Measurements from ENCODE around the gene ACTR1B.
"Not testable (repeated sequence)": the region's sequence is repeated elsewhere in the genome, so short reads cannot be mapped to it uniquely, and the experiment has no call there.

The ACTR1B gene

DNA sequence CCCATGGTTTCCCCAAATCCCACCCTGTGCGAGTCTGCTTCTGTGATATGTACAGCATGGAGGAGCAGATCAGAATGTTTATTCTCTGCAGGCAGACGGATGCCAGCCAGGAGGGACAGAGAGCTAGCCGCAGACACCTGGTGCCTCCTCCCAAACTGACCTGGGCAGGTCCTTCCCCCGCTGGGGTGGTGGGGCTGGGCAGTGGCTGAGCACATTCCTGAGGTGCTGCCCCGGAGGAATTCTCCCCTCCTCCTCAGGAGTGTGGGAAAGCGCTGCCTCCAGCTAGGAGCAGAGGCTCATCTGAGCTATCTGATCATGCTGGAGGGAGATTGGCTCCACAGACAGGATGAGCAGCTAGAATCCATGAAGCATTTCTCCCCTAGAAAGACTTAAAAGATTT lies 27.3 kb upstream of the ACTR1B start:
- DNase-seq (ENCODE audit: low read depth), result no peak
- H3K4me3 ChIP-seq (ENCODE audit: low read depth, low read length), result no peak overlapping the region
- TF ChIP-seq, protein P1, sequence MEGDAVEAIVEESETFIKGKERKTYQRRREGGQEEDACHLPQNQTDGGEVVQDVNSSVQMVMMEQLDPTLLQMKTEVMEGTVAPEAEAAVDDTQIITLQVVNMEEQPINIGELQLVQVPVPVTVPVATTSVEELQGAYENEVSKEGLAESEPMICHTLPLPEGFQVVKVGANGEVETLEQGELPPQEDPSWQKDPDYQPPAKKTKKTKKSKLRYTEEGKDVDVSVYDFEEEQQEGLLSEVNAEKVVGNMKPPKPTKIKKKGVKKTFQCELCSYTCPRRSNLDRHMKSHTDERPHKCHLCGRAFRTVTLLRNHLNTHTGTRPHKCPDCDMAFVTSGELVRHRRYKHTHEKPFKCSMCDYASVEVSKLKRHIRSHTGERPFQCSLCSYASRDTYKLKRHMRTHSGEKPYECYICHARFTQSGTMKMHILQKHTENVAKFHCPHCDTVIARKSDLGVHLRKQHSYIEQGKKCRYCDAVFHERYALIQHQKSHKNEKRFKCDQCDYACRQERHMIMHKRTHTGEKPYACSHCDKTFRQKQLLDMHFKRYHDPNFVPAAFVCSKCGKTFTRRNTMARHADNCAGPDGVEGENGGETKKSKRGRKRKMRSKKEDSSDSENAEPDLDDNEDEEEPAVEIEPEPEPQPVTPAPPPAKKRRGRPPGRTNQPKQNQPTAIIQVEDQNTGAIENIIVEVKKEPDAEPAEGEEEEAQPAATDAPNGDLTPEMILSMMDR (IDR thresholded peaks at IDR 0.05; ENCODE audit: low read depth, low read length, missing control alignments), result no peak
- in situ Hi-C loops (cut with HindIII; ENCODE audit: low sequenced_read_pairs), result no loop called here

DNA sequence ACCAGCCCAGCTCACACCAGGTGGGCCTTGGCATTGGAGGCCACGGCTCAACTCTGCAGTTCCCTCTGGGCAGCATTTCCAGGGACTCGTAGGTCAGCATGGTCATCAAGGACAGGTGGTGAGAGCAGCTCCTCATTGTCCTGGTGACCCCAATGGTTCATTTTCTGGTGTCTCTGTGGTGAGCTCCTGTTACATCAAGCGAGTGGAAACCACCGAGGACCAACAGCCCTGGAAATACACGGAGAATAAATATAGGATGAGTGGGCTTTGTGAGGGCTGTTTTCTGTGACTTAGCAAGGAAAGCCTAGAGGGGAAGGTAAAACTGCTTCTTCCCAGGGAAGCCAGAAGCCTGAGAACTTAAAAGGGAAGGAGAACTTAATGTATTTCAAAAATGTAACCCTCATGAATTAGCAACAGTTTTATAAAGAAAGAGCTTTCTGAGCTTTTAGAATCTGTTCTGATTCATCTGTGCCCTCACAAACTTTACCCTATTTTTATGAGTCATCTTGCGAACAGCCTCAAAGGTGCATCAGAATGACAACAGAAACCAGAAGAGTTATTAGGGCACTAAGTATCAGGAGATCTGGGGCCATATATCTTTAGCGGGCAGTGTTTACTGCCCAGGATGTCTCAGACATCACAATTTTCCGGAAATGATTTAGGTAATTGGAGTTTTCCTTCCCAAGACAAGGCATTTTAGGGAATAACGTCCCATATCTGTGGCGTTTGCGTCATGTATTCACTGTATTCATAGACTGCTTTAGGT lies 24.4 kb upstream of the ACTR1B start:
- no peak for DNase-seq (ENCODE audit: low read depth)
- TF ChIP-seq, protein P1 (IDR thresholded peaks at IDR 0.05; ENCODE audit: low read depth, low read length, missing control alignments), result no peak
- in situ Hi-C loops (cut with HindIII; ENCODE audit: low sequenced_read_pairs), result no loop called here
- H3K4me3 ChIP-seq (ENCODE audit: low read depth, low read length), result no peak overlapping the region

DNA sequence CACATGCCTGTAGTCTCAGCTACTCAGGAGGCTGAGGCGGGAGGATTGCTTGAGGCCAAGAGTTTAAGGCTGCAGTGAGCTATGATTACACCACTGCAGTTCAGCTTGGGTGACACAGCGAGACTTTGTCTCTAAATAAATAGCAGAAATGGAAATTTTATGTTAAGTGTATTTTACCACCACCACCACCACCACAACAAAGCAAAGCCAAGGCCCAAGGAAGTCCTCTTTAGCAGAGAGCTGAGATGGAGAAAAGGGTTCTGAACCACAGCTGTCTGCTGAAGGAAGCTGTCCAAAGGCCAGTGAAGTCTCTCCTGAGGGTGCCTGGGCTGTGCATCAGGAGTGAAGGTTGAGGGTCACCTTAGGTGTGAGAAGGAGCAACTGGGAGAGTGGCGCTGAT lies 23.4 kb upstream of the ACTR1B start:
- H3K4me3 ChIP-seq (ENCODE audit: low read depth, low read length); DNase-seq (ENCODE audit: low read depth); in situ Hi-C loops (cut with HindIII; ENCODE audit: low sequenced_read_pairs): not testable (repeated sequence)

DNA sequence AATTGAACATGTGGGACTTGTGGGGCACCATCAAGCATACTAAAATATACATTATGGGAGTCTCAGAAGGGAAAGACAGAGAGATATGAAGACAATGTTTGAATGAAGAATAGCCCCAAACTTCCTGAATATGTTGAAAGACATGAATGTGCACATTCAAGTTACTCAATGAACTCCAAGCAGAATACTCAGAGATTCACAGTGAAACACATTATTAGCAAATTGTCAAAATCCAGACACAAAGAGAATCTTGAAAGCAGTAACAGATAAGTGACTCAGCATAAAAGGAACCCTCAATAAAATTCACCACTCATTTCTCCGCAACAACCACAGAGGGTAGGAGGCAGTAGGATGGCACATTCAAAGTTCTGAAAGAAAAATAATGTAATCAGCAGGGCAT lies 14.5 kb upstream of the ACTR1B start:
- in situ Hi-C loops (cut with HindIII; ENCODE audit: low sequenced_read_pairs), result no loop called here
- TF ChIP-seq, protein P1 (IDR thresholded peaks at IDR 0.05; ENCODE audit: low read depth, low read length, missing control alignments), result no peak
- no peak overlapping the region for H3K4me3 ChIP-seq (ENCODE audit: low read depth, low read length)
- DNase-seq (ENCODE audit: low read depth), result no peak

DNA sequence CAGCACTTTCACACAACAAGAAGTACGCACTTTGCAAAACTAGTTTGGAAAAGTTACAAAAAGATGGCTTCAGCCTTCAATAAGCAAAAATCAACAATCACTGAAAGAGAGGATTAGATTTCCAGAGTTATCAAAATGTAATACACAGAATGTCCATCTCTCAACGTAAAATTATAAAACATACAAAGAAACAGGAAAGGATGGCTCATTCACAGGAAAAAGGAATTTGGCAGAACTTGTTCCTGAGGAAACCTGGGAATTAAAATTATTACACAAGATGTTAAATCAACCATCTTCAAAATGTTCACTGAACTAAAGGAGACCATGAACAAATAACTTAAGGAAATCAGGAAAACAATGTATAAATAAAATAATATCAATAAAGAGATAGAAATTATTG lies 13.6 kb upstream of the ACTR1B start:
- no peak overlapping the region for H3K4me3 ChIP-seq (ENCODE audit: low read depth, low read length)
- no peak for DNase-seq (ENCODE audit: low read depth)
- in situ Hi-C loops (cut with HindIII; ENCODE audit: low sequenced_read_pairs), result no loop called here
- TF ChIP-seq, protein P1 (IDR thresholded peaks at IDR 0.05; ENCODE audit: low read depth, low read length, missing control alignments), result no peak

DNA sequence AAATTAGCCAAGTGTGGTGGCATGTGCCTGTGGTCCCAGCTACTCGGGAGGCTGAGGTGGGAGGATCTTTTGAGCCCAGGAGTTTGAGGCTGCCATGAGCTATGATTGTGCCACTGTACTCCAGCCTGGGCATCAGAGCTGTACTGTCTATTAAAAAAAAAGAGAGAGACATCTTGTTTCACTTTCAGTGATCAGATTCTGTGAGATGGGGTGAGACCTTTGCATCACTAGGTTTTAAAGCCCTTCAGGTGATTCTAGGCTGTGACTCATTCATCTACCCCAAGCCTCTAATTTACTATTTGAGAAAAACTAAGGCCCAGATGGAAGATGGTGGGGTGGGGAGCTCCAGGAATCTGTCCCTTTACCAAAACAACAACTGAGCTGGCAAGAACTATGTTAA lies 12.8 kb upstream of the ACTR1B start:
- in situ Hi-C loops (cut with HindIII; ENCODE audit: low sequenced_read_pairs), result no loop called here
- DNase-seq (ENCODE audit: low read depth), result no peak
- H3K4me3 ChIP-seq (ENCODE audit: low read depth, low read length), result no peak overlapping the region
- TF ChIP-seq, protein P1 (IDR thresholded peaks at IDR 0.05; ENCODE audit: low read depth, low read length, missing control alignments), result no peak

DNA sequence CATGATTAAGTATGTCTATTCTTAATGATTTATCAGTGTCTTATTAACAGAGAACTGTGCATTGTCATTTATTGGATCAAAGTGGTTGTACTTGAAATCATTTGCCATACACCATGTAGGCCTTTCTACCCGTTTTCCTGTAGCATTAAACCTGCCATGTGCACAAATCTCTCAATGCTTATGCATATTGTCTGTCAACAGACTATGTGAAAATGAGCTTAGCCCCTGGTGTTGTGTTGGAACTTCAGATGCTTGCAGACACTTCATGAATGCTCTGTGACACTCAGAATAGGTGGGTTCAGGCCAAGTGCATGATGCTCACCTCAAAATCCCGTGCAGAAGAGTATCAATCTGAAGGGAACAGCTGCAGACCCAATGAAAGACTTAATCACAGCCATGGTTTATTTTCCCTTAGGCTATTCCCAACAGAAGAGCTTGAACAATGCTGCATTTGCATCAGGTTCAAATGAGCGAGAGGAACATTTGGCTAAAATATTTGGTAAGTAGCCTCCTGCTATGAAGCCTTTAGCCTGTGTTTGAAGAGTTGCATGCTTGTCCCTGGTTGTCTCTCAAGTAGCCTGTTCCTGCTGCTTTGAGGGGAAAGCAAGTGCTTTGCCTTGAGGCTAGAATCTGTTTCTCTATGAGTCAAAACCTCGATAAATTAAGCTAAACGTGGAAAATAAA lies 11.7 kb upstream of the ACTR1B start:
- no peak overlapping the region for H3K4me3 ChIP-seq (ENCODE audit: low read depth, low read length)
- no peak for DNase-seq (ENCODE audit: low read depth)
- in situ Hi-C loops (cut with HindIII; ENCODE audit: low sequenced_read_pairs), result no loop called here
- TF ChIP-seq, protein P1 (IDR thresholded peaks at IDR 0.05; ENCODE audit: low read depth, low read length, missing control alignments), result no peak
